Central memory CD4-positive, alpha-beta T cell (primary cell): Measurements from ENCODE around the gene MLLT10.
"Not testable (repeated sequence)": the region's sequence is repeated elsewhere in the genome, so short reads cannot be mapped to it uniquely, and the experiment has no call there.

Source experiments
- DNase-seq: peaks from one replicate; pipeline ENCODE4 v3.0.0; 2022

The MLLT10 gene

GRCh38 chr10:21705142-21705827 lies 171.3 kb downstream of the MLLT10 start:
- no peak for DNase-seq

- no peak for DNase-seq
These were observed 171.8 kb downstream of the MLLT10 start for GRCh38 chr10:21705828-21706176.

- no peak for DNase-seq
These were observed 173.5 kb downstream of the MLLT10 start for GRCh38 chr10:21707498-21707897.

- DNase-seq = no peak
These were observed 178.9 kb downstream of the MLLT10 start for GRCh38 chr10:21712975-21713374.

- no peak for DNase-seq
These were observed 181.6 kb downstream of the MLLT10 start for GRCh38 chr10:21715531-21716195.

- DNase-seq = not testable (repeated sequence)
These were observed 183.5 kb downstream of the MLLT10 start for GRCh38 chr10:21717437-21718054.

- no peak for DNase-seq
These were observed 185.5 kb downstream of the MLLT10 start for GRCh38 chr10:21719502-21719901.

GRCh38 chr10:21720090-21720489 lies 186.1 kb downstream of the MLLT10 start:
- no peak for DNase-seq

- DNase-seq = no peak
These were observed 187.1 kb downstream of the MLLT10 start for GRCh38 chr10:21721000-21721665.

- no peak for DNase-seq
These were observed 188.2 kb downstream of the MLLT10 start for GRCh38 chr10:21722209-21722608.

- no peak for DNase-seq
These were observed 190.1 kb downstream of the MLLT10 start for GRCh38 chr10:21724020-21724589.

GRCh38 chr10:21724687-21725367 lies 190.8 kb downstream of the MLLT10 start:
- peak; percentile 29 for DNase-seq

GRCh38 chr10:21726601-21727225 lies 192.7 kb downstream of the MLLT10 start:
- no peak for DNase-seq

- DNase-seq = no peak
These were observed 193.6 kb downstream of the MLLT10 start for GRCh38 chr10:21727452-21728168.

GRCh38 chr10:21728618-21729017 lies 194.6 kb downstream of the MLLT10 start:
- no peak for DNase-seq

- DNase-seq = no peak
These were observed 198.2 kb downstream of the MLLT10 start for GRCh38 chr10:21732067-21732772.

- no peak for DNase-seq
These were observed 199.7 kb downstream of the MLLT10 start for GRCh38 chr10:21733710-21734109.

GRCh38 chr10:21737106-21737505 lies 203.1 kb downstream of the MLLT10 start:
- DNase-seq = no peak

GRCh38 chr10:21740989-21741388 lies 207.0 kb downstream of the MLLT10 start:
- peak; percentile 77 for DNase-seq

- DNase-seq = no peak
These were observed 208.8 kb downstream of the MLLT10 start for GRCh38 chr10:21742740-21743412.
